ENCODE data around the gene BICDL2. TPM values are rescaled to one million over a fixed set of nuclear protein-coding genes. Genes with fewer than 3 reads are reported as not detected.

Gene BICDL2
- total and polyA plus RNA-seq, 2 donors (not counting 3 experiments of a cell fraction or from before 2014, with no cell fraction given), result not detected

- Histone ChIP-seq H3K4me3 (replicated peaks in 1 of 3; ENCODE audit: insufficient read depth in 1 of 3, low read depth in 1 of 3, low read length in 3 of 3) (no peak overlapping the region), H3K9me1 (replicated peaks; ENCODE audit: control insufficient read depth, extremely low read depth, insufficient read depth, low read length) (no peaks in the 10 kb centered on the region), H3K27ac (ENCODE audit: insufficient read depth, low read depth, low read length) (no peak overlapping the region), H3K27me3 (ENCODE audit: control insufficient read depth in 2 of 2, insufficient read depth in 2 of 2, low read length in 2 of 2) (peaks cover 16 to 27% of the 10 kb centered on the region in 2 experiments), H2AFZ (ENCODE audit: low read depth, low read length) (no peak overlapping the region), H3K79me2 (ENCODE audit: control insufficient read depth, insufficient read depth, low read length) (no peaks in the 10 kb centered on the region), H3K36me3 (ENCODE audit: control insufficient read depth in 2 of 2, extremely low read depth in 1 of 2, insufficient read depth in 2 of 2, low read length in 2 of 2) (no peaks in the 10 kb centered on the region), H3K4me2 (ENCODE audit: insufficient read depth, low read length) (no peak overlapping the region), H3K9me3 (replicated peaks; ENCODE audit: control insufficient read depth, insufficient read depth, low read length) (no peaks in the 10 kb centered on the region), H3K9ac (replicated peaks; ENCODE audit: extremely low read depth, insufficient read depth, low read length) (no peak overlapping the region), H3K4me1 (ENCODE audit: control insufficient read depth, extremely low read depth, insufficient read depth, low read length) (peaks cover 2% of the 10 kb centered on the region), H4K20me1 (replicated peaks; ENCODE audit: control insufficient read depth, extremely low read depth, insufficient read depth, low read length) (no peaks in the 10 kb centered on the region)
- no TSS peak for BruUV-seq (replicated peaks)
- DNase-seq (ENCODE audit: low read depth, low spot score), result no peak
- POLR2A ChIA-PET, result no interaction called here
- CTCF ChIA-PET, result interaction anchor here (3.4 to 14.7 kb wide), 2 partner anchors 19 to 80 kb away, joined by 13 to 200 read pairs; no protein-coding TSS in a partner anchor
- intact Hi-C loops (cut with micrococcal nuclease) (no loop called here), dilution Hi-C loops (cut with MboI; ENCODE audit: extremely low pct_ligation_motif_present, low sequenced_read_pairs) (no loop called here)
- no peak for FAIRE-seq
- TF ChIP-seq GATA2 (IDR thresholded peaks at IDR 0.05; ENCODE audit: insufficient read depth, insufficient read length, low read depth, low read length) (no peak), JUN (IDR thresholded peaks at IDR 0.05; ENCODE audit: borderline replicate concordance, insufficient read depth, insufficient read length, low read depth) (no peak), POLR2AphosphoS5 (IDR thresholded peaks at IDR 0.05; ENCODE audit: insufficient read depth, low read depth, low read length) (no peak), MAX (IDR thresholded peaks at IDR 0.05; ENCODE audit: insufficient read depth, insufficient read length) (no peak), CTCF (IDR thresholded peaks at IDR 0.05; ENCODE audit: extremely low read depth in 1 of 2, insufficient read depth in 1 of 2, low read depth in 1 of 2, low read length in 2 of 2) (no peak), MYC (IDR thresholded peaks at IDR 0.05; ENCODE audit: low read depth, low read length) (no peak)
Observed at GRCh38 chr16:3049921-3050481, 13.3 kb upstream of the BICDL2 start.
